ENCODE results near the gene MPPED1. TPM values are rescaled to one million over a fixed set of nuclear protein-coding genes. Genes with fewer than 3 reads are reported as not detected.

Gene MPPED1
- total RNA-seq, 1 experiment from 2014 or later = not detected

GRCh38 chr22:43457002-43457401 lies 45.2 kb downstream of the MPPED1 start:
- no peak for DNase-seq
- BruUV-seq (replicated peaks) = no TSS peak
- peaks cover 79% of the 10 kb centered on the region for H3K27me3 Mint-ChIP-seq (ENCODE audit: unreplicated experiment)
- H3K27ac Mint-ChIP-seq (ENCODE audit: unreplicated experiment) = no peak overlapping the region
- no peak overlapping the region for H3K4me3 Mint-ChIP-seq (ENCODE audit: low read depth, unreplicated experiment)
- no peak for TF ChIP-seq CTCF (IDR thresholded peaks at IDR 0.05; ENCODE audit: unreplicated experiment)
- H3K4me1 Mint-ChIP-seq (ENCODE audit: low read depth, unreplicated experiment) = no peaks in the 10 kb centered on the region
- H3K9me3 Mint-ChIP-seq (ENCODE audit: low read depth, unreplicated experiment) = peaks cover 3% of the 10 kb centered on the region
- H3K36me3 Mint-ChIP-seq (ENCODE audit: insufficient read depth, unreplicated experiment) = no peaks in the 10 kb centered on the region
- intact Hi-C loops (cut with micrococcal nuclease; ENCODE audit: unreplicated experiment) = no loop called here
- CTCF ChIA-PET = interaction anchor here (0.7 kb wide), 1 partner anchor 1252 kb away, joined by 4 read pairs; no protein-coding TSS in a partner anchor

GRCh38 chr22:43462701-43463100 lies 50.9 kb downstream of the MPPED1 start:
- CTCF ChIA-PET = no interaction called here
- peaks cover 76% of the 10 kb centered on the region for H3K27me3 Mint-ChIP-seq (ENCODE audit: unreplicated experiment)
- no peak overlapping the region for H3K4me3 Mint-ChIP-seq (ENCODE audit: low read depth, unreplicated experiment)
- H3K27ac Mint-ChIP-seq (ENCODE audit: unreplicated experiment) = no peak overlapping the region
- DNase-seq = no peak
- TF ChIP-seq CTCF (IDR thresholded peaks at IDR 0.05; ENCODE audit: unreplicated experiment) = no peak
- BruUV-seq (replicated peaks) = no TSS peak
- no peaks in the 10 kb centered on the region for H3K4me1 Mint-ChIP-seq (ENCODE audit: low read depth, unreplicated experiment)
- H3K9me3 Mint-ChIP-seq (ENCODE audit: low read depth, unreplicated experiment) = peaks cover 3% of the 10 kb centered on the region
- intact Hi-C loops (cut with micrococcal nuclease; ENCODE audit: unreplicated experiment) = no loop called here
- H3K36me3 Mint-ChIP-seq (ENCODE audit: insufficient read depth, unreplicated experiment) = no peaks in the 10 kb centered on the region

DNA sequence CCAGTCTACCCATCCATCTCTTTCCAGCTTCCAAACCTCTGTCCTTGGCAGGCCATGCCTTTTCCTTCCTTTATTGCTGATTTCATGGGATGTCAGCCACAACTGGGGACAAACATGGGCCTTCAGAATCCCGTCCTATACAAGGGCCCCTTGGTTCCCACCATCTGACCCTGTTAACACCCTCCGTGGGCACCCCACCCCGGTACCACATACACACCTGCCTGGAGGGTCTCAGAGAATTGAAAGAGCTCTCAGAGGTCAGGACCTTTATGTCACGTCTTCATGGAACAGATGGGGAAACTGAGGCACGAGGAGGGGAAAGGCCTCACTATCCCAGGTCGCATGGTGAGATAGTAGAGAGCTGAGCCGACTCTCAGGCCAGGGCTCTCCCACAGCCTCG lies 53.0 kb downstream of the MPPED1 start:
- Mint-ChIP-seq H3K27ac (ENCODE audit: unreplicated experiment) (no peak overlapping the region), H3K36me3 (ENCODE audit: insufficient read depth, unreplicated experiment) (no peaks in the 10 kb centered on the region), H3K4me3 (ENCODE audit: low read depth, unreplicated experiment) (no peak overlapping the region), H3K4me1 (ENCODE audit: low read depth, unreplicated experiment) (no peaks in the 10 kb centered on the region), H3K27me3 (ENCODE audit: unreplicated experiment) (peaks cover 76% of the 10 kb centered on the region), H3K9me3 (ENCODE audit: low read depth, unreplicated experiment) (peaks cover 3% of the 10 kb centered on the region)
- no peak for DNase-seq
- BruUV-seq (replicated peaks) = no TSS peak
- TF ChIP-seq CTCF (IDR thresholded peaks at IDR 0.05; ENCODE audit: unreplicated experiment) = no peak
- CTCF ChIA-PET = interaction anchor here (0.7 kb wide), 1 partner anchor 113 kb away, joined by 3 read pairs; no protein-coding TSS in a partner anchor
- intact Hi-C loops (cut with micrococcal nuclease; ENCODE audit: unreplicated experiment) = no loop called here

DNA sequence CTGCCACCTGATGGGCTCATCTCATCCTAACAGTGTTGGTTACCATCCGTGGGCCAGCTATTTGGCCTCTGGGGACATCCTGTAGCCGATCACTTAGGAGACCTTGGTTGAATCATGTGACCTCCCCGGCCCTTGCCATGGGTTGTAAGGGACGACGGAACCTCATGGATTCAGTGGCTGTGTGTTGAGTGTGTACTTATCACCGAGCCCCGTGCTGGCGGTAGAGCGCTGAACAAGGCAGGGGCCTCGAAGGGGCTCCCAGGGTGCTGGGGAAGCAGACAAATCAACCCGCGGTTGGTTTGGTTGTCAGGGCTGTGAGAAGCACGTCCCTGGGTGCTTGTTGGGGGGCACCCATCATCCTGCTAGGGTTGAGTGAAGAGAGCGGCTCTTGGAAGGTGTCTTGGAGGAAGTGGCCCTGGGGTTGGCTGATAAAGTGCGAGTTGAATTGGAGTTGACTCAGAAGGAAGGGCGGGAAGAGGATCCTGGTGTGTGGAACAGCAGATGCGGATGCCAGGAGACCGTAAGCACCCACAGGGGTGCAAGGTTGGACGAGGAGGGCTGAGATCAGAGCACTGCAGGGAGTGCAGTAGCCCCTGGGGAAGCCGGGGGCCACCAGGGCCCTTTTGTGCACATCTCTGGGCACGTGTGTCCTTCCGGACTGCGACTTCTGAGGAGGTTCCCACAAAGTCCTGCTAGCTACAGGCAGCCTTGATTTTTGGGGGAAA lies 53.6 kb downstream of the MPPED1 start:
- no TSS peak for BruUV-seq (replicated peaks)
- intact Hi-C loops (cut with micrococcal nuclease; ENCODE audit: unreplicated experiment) = no loop called here

More for the DNA sequence above, 53.6 kb downstream of the MPPED1 start:
- no peak for TF ChIP-seq CTCF (IDR thresholded peaks at IDR 0.05; ENCODE audit: unreplicated experiment)
- no peaks in the 10 kb centered on the region for H3K36me3 Mint-ChIP-seq (ENCODE audit: insufficient read depth, unreplicated experiment)
- H3K4me1 Mint-ChIP-seq (ENCODE audit: low read depth, unreplicated experiment) = no peaks in the 10 kb centered on the region
- H3K27ac Mint-ChIP-seq (ENCODE audit: unreplicated experiment) = no peak overlapping the region
- CTCF ChIA-PET = no interaction called here
- peaks cover 80% of the 10 kb centered on the region for H3K27me3 Mint-ChIP-seq (ENCODE audit: unreplicated experiment)
- H3K9me3 Mint-ChIP-seq (ENCODE audit: low read depth, unreplicated experiment) = peaks cover 5% of the 10 kb centered on the region
- DNase-seq = no peak
- no peak overlapping the region for H3K4me3 Mint-ChIP-seq (ENCODE audit: low read depth, unreplicated experiment)

Measured in Calu3 (cell line).